Ectodermal cell (in vitro differentiated cells): Measurements from ENCODE around the gene ORMDL3. TPM values are rescaled to one million over a fixed set of nuclear protein-coding genes. Genes with fewer than 3 reads are reported as not detected.
A peak's percentile ranks its signal among the peaks of the same experiment; 100 is the strongest.

Source experiments
- H3K27ac ChIP-seq: 2 replicates; pipeline ENCODE4 v1.7.0; 2013; ENCODE audit warnings: mild to moderate bottlenecking, low read depth, low read length; ENCODE audit not compliant: insufficient read depth, poor library complexity, severe bottlenecking
- H3K27me3 ChIP-seq: 2 replicates; pipeline ENCODE4 v1.7.0; 2013; ENCODE audit warnings: mild to moderate bottlenecking, low read length; ENCODE audit not compliant: insufficient read depth, control insufficient read depth, poor library complexity, severe bottlenecking
- H3K36me3 ChIP-seq: one replicate; pipeline ENCODE4 v1.7.0; 2013; ENCODE audit warnings: low read length; ENCODE audit not compliant: control insufficient read depth, insufficient read depth
- H3K4me1 ChIP-seq: one replicate; pipeline ENCODE4 v1.7.0; 2013; ENCODE audit warnings: low read length; ENCODE audit not compliant: control insufficient read depth, insufficient read depth
- H3K4me3 ChIP-seq: 2 replicates; pipeline ENCODE4 v1.7.0; 2013; ENCODE audit warnings: low read depth, low read length, control low read depth; ENCODE audit not compliant: insufficient read depth
- H3K9me3 ChIP-seq: 2 replicates; pipeline ENCODE4 v1.7.0; 2013; ENCODE audit warnings: mild to moderate bottlenecking, low read length, moderate library complexity; ENCODE audit not compliant: control insufficient read depth
- WGBS, 2 experiments: methylation state at CpG; one replicate each; pipeline ENCODE4 v1.1.7; 2013; ENCODE audit warnings: missing lambda C conversion rate in 2 of 2; 5-methylcytosine and 5-hydroxymethylcytosine counted together
- polyA plus RNA-seq, 4 experiments: library from polyadenylated mRNA; stranded (reverse); fragments of 50-300 nt; gene quantifications; one replicate each; pipeline ENCODE4 v1.2.3, GENCODE V29; 2013

The ORMDL3 gene
- 65.4 TPM for polyA plus RNA-seq (2013, experiment 1 of 4)
- polyA plus RNA-seq (2013, experiment 2 of 4), result 71.6 TPM
- polyA plus RNA-seq (2013, experiment 3 of 4), result 50.4 TPM
- polyA plus RNA-seq (2013, experiment 4 of 4), result 54.5 TPM

- Histone ChIP-seq H3K9me3 (no peaks in the 10 kb centered on the region), H3K36me3 (peaks cover 6% of the 10 kb centered on the region), H3K4me3 (peak within 1 kb of the TSS; percentile 90), H3K27ac (peak within 1 kb of the TSS; percentile 84), H3K27me3 (no peaks in the 10 kb centered on the region), H3K4me1 (peaks cover 26% of the 10 kb centered on the region)
- WGBS, 2 experiments, result 1% methylated on average over 72 of the region's 72 CpGs
Observed at GRCh38 chr17:39927101-39927928, at the start of gene ORMDL3, which contains the start of gene LRRC3C. Gene ORMDL3 (minus strand): TSS chr17:39927601. CDS start chr17:39924203, 3,398 bp downstream. Gene LRRC3C (plus strand): TSS chr17:39927732. CDS start chr17:39941524, 13,792 bp downstream.

- no peaks in the 10 kb centered on the region for H3K9me3 ChIP-seq
- peaks cover 27% of the 10 kb centered on the region for H3K27me3 ChIP-seq
- no peaks in the 10 kb centered on the region for H3K4me1 ChIP-seq
- no peaks in the 10 kb centered on the region for H3K36me3 ChIP-seq
- H3K27ac ChIP-seq, result no peak overlapping the region
- 77 to 87% methylated on average over 4 of the region's 4 CpGs for WGBS, 2 experiments
- no peak overlapping the region for H3K4me3 ChIP-seq
Observed at GRCh38 chr17:39975801-39976200, 48.4 kb upstream of the ORMDL3 start.

GRCh38 chr17:39974433-39974832 lies 47.0 kb upstream of the ORMDL3 start:
- no peaks in the 10 kb centered on the region for H3K36me3 ChIP-seq
- H3K27ac ChIP-seq, result no peak overlapping the region
- H3K27me3 ChIP-seq, result peaks cover 30% of the 10 kb centered on the region
- H3K4me1 ChIP-seq, result no peaks in the 10 kb centered on the region
- H3K4me3 ChIP-seq, result no peak overlapping the region
- H3K9me3 ChIP-seq, result no peaks in the 10 kb centered on the region
- 88 to 90% methylated on average over 5 of the region's 5 CpGs for WGBS, 2 experiments

- Histone ChIP-seq H3K27ac (no peak overlapping the region), H3K36me3 (no peaks in the 10 kb centered on the region), H3K4me1 (no peaks in the 10 kb centered on the region), H3K9me3 (no peaks in the 10 kb centered on the region), H3K27me3 (peaks cover 26% of the 10 kb centered on the region), H3K4me3 (no peak overlapping the region)
- WGBS, 2 experiments, result 90 to 91% methylated on average over 2 of the region's 2 CpGs
Observed at GRCh38 chr17:39973496-39973895, 46.1 kb upstream of the ORMDL3 start.

GRCh38 chr17:39972271-39972670 lies 44.9 kb upstream of the ORMDL3 start:
- Histone ChIP-seq H3K27me3 (peaks cover 22% of the 10 kb centered on the region), H3K36me3 (no peaks in the 10 kb centered on the region), H3K9me3 (no peaks in the 10 kb centered on the region), H3K4me3 (no peak overlapping the region), H3K27ac (no peak overlapping the region), H3K4me1 (no peaks in the 10 kb centered on the region)
- 71 to 73% methylated on average over 3 of the region's 3 CpGs for WGBS, 2 experiments

GRCh38 chr17:39971076-39971603 lies 43.7 kb upstream of the ORMDL3 start:
- Histone ChIP-seq H3K4me3 (no peak overlapping the region), H3K27me3 (peaks cover 22% of the 10 kb centered on the region), H3K27ac (no peak overlapping the region), H3K36me3 (no peaks in the 10 kb centered on the region), H3K4me1 (no peaks in the 10 kb centered on the region), H3K9me3 (no peaks in the 10 kb centered on the region)
- 95% methylated on average over 4 of the region's 4 CpGs for WGBS, 2 experiments

GRCh38 chr17:39970157-39970692 lies 42.8 kb upstream of the ORMDL3 start:
- Histone ChIP-seq H3K27me3 (peaks cover 22% of the 10 kb centered on the region), H3K27ac (no peak overlapping the region), H3K36me3 (no peaks in the 10 kb centered on the region), H3K4me1 (no peaks in the 10 kb centered on the region), H3K9me3 (no peaks in the 10 kb centered on the region), H3K4me3 (no peak overlapping the region)
- WGBS, 2 experiments, result 81 to 88% methylated on average over 7 of the region's 7 CpGs

GRCh38 chr17:39969375-39969774 lies 42.0 kb upstream of the ORMDL3 start:
- Histone ChIP-seq H3K27me3 (peaks cover 22% of the 10 kb centered on the region), H3K36me3 (no peaks in the 10 kb centered on the region), H3K4me3 (no peak overlapping the region), H3K27ac (no peak overlapping the region), H3K4me1 (no peaks in the 10 kb centered on the region), H3K9me3 (no peaks in the 10 kb centered on the region)
- WGBS, 2 experiments, result 94 to 95% methylated on average over 6 of the region's 6 CpGs

- Histone ChIP-seq H3K27ac (no peak overlapping the region), H3K27me3 (peaks cover 22% of the 10 kb centered on the region), H3K4me1 (no peaks in the 10 kb centered on the region), H3K4me3 (no peak overlapping the region), H3K9me3 (no peaks in the 10 kb centered on the region), H3K36me3 (no peaks in the 10 kb centered on the region)
- 81 to 88% methylated on average over 2 of the region's 2 CpGs for WGBS, 2 experiments
Observed at GRCh38 chr17:39968761-39969160, 41.4 kb upstream of the ORMDL3 start.

GRCh38 chr17:39966771-39967170 lies 39.4 kb upstream of the ORMDL3 start:
- no peak overlapping the region for H3K4me3 ChIP-seq
- 91 to 92% methylated on average over 6 of the region's 6 CpGs for WGBS, 2 experiments
- H3K4me1 ChIP-seq, result no peaks in the 10 kb centered on the region
- H3K27me3 ChIP-seq, result peaks cover 22% of the 10 kb centered on the region
- no peak overlapping the region for H3K27ac ChIP-seq
- H3K36me3 ChIP-seq, result no peaks in the 10 kb centered on the region
- H3K9me3 ChIP-seq, result no peaks in the 10 kb centered on the region
